CD14-positive monocyte (primary cell): ENCODE data around the gene DGKI. TPM values are rescaled to one million over a fixed set of nuclear protein-coding genes. Genes with fewer than 3 reads are reported as not detected.

ENCODE experiments used
- DNase-seq, 3 donors: peaks; one replicate each; pipeline ENCODE4 v3.0.0-alpha.2; 2011 to 2022
- H2AFZ ChIP-seq: 2 replicates; pipeline ENCODE4 v1.6.0; 2012; ENCODE audit warnings: mild to moderate bottlenecking, low read depth, low read length, inconsistent platforms; ENCODE audit not compliant: insufficient read depth, poor library complexity, severe bottlenecking
- H3K27ac ChIP-seq, 2 donors: 1 replicate in 1 of 2; 2 replicates in 1 of 2; pipeline ENCODE4 v1.5.1; 2012 to 2013; ENCODE audit warnings: low read length in 2 of 2, control low read depth in 1 of 2, inconsistent platforms in 1 of 2, low read depth in 1 of 2, mild to moderate bottlenecking in 1 of 2
- H3K27me3 ChIP-seq, 2 donors: one replicate each; pipeline versions ENCODE4 v1.6.0 to v1.6.1; 2011 to 2013; ENCODE audit warnings: low read length in 2 of 2; ENCODE audit not compliant: control insufficient read depth in 2 of 2, insufficient read depth in 2 of 2
- H3K36me3 ChIP-seq, 2 donors: replicated peaks in 1 of 2; 1 replicate in 1 of 2; 2 replicates in 1 of 2; pipeline versions ENCODE4 v1.5.1 to v1.6.1; 2012 to 2013; ENCODE audit warnings: low read length in 2 of 2, control low read depth in 1 of 2, inconsistent platforms in 1 of 2, mild to moderate bottlenecking in 1 of 2; ENCODE audit not compliant: insufficient read depth in 2 of 2, control insufficient read depth in 1 of 2
- H3K4me1 ChIP-seq, 2 donors: 1 replicate in 1 of 2; 2 replicates in 1 of 2; pipeline versions ENCODE4 v1.5.1 to v1.6.1; 2012 to 2013; ENCODE audit warnings: low read length in 2 of 2, control low read depth in 1 of 2, inconsistent platforms in 1 of 2, mild to moderate bottlenecking in 1 of 2, moderate library complexity in 1 of 2; ENCODE audit not compliant: insufficient read depth in 2 of 2, control insufficient read depth in 1 of 2
- H3K4me2 ChIP-seq: replicated peaks from 2 replicates; pipeline ENCODE3; 2012; ENCODE audit warnings: low read length, moderate library complexity, mild to moderate bottlenecking; ENCODE audit not compliant: poor library complexity, severe bottlenecking; ENCODE audit errors: extremely low read depth
- H3K4me3 ChIP-seq, 3 experiments: fragments of 200-600 bp in 1 of 3; sonication (generic) in 1 of 3; replicated peaks in 1 of 3; 1 replicate in 2 of 3; 2 replicates in 1 of 3; pipeline ENCODE4 v1.5.1; 2011 to 2013; ENCODE audit warnings: low read length in 3 of 3, mild to moderate bottlenecking in 3 of 3, control low read depth in 2 of 3, low read depth in 2 of 3, inconsistent platforms in 1 of 3, moderate library complexity in 1 of 3
- H3K79me2 ChIP-seq: 2 replicates; pipeline ENCODE4 v1.6.0; 2012; ENCODE audit warnings: mild to moderate bottlenecking, control low read depth, inconsistent platforms, low read length, moderate library complexity; ENCODE audit not compliant: insufficient read depth
- H3K9ac ChIP-seq: 2 replicates; pipeline ENCODE4 v1.6.0; 2017; ENCODE audit warnings: low read length, mild to moderate bottlenecking; ENCODE audit not compliant: insufficient read depth, poor library complexity, severe bottlenecking
- H3K9me3 ChIP-seq, 2 donors: replicated peaks in 1 of 2; 1 replicate in 1 of 2; 2 replicates in 1 of 2; pipeline versions ENCODE4 v1.5.1 to v1.6.1; 2012 to 2013; ENCODE audit warnings: low read length in 2 of 2, control low read depth in 1 of 2; ENCODE audit not compliant: control insufficient read depth in 1 of 2, insufficient read depth in 1 of 2
- H4K20me1 ChIP-seq: 2 replicates; pipeline ENCODE4 v1.6.0; 2012; ENCODE audit warnings: mild to moderate bottlenecking, low read length, control low read depth, moderate library complexity; ENCODE audit not compliant: insufficient read depth
- H3K27ac Mint-ChIP-seq, 7 donors: one replicate each; pipeline ENCODE4 v1.8.0; 2020; ENCODE audit warnings: mild to moderate bottlenecking in 7 of 7, mixed read lengths in 7 of 7, moderate library complexity in 6 of 7, inconsistent platforms in 2 of 7
- H3K27me3 Mint-ChIP-seq, 3 donors: one replicate each; pipeline ENCODE4 v1.8.0; 2021 to 2022; ENCODE audit warnings: low read depth in 3 of 3, mild to moderate bottlenecking in 3 of 3, mixed read lengths in 3 of 3, moderate library complexity in 3 of 3, inconsistent platforms in 1 of 3
- H3K36me3 Mint-ChIP-seq, 2 donors: one replicate each; pipeline ENCODE4 v1.8.0; 2020; ENCODE audit warnings: mixed read lengths in 2 of 2, inconsistent platforms in 1 of 2, mild to moderate bottlenecking in 1 of 2
- H3K4me1 Mint-ChIP-seq: one replicate; pipeline ENCODE4 v1.8.0; 2020; ENCODE audit warnings: mild to moderate bottlenecking, mixed read lengths
- H3K4me3 Mint-ChIP-seq, 2 donors: one replicate each; pipeline ENCODE4 v1.8.0; 2020; ENCODE audit warnings: mild to moderate bottlenecking in 2 of 2, mixed read lengths in 2 of 2, moderate library complexity in 1 of 2
- H3K9me3 Mint-ChIP-seq, 7 donors: one replicate each; pipeline ENCODE4 v1.8.0; 2020 to 2022; ENCODE audit warnings: mixed read lengths in 7 of 7, mild to moderate bottlenecking in 6 of 7, moderate library complexity in 6 of 7, inconsistent platforms in 2 of 7
- CTCF ChIP-seq: fragments of 200-600 bp; IDR thresholded peaks from one replicate; pipeline ENCODE4 v1.8.0; 2022; ENCODE audit warnings: antibody characterized with exemption, mild to moderate bottlenecking
- WGBS: methylation state at CpG from one replicate; pipeline ENCODE4 v1.1.5; 2013; ENCODE audit warnings: missing lambda C conversion rate; ENCODE audit not compliant: insufficient coverage; 5-methylcytosine and 5-hydroxymethylcytosine counted together
- intact Hi-C, 2 donors: fragments of 100-400 bp; cut with micrococcal nuclease; formaldehyde crosslinking; loops; one replicate each; pipeline versions ENCODE4 v1.15.0 to v1.15.1; 2023
- polyA plus RNA-seq, 3 donors: library from polyadenylated mRNA; depleted of rRNA in 1 of 3; unstranded in 2 of 3; stranded (reverse) in 1 of 3; fragments of 300-500 nt in 2 of 3; fragments of >200 nt in 1 of 3; fragmentation: Illumina TruSeq in 2 of 3; gene quantifications; 1 replicate in 2 of 3; 2 replicates in 1 of 3; pipeline ENCODE4 v1.2.3, GENCODE V29; 2012 to 2021

DGKI gene
- polyA plus RNA-seq, 3 donors = not detected

- DNase-seq = no peak
- H3K9me3 Mint-ChIP-seq = peaks cover 0 to 4% (median 0%) of the 10 kb centered on the region in 7 donors
Measured at GRCh38 chr7:137689761-137690160, 157.0 kb downstream of the DGKI start.

GRCh38 chr7:137687556-137688265 lies 159.1 kb downstream of the DGKI start:
- no peak overlapping the region for H3K4me3 ChIP-seq
- H3K27ac Mint-ChIP-seq = no peak overlapping the region
- no peaks in the 10 kb centered on the region for H3K36me3 ChIP-seq
- H3K4me1 Mint-ChIP-seq = no peaks in the 10 kb centered on the region
- no peak overlapping the region for H3K9ac ChIP-seq
- peaks cover 0 to 3% of the 10 kb centered on the region in 2 donors for H3K27me3 ChIP-seq
- H3K9me3 ChIP-seq = no peaks in the 10 kb centered on the region
- no peak overlapping the region for H3K27ac ChIP-seq
- intact Hi-C loops = no loop called here
- no peaks in the 10 kb centered on the region for H3K4me1 ChIP-seq
- TF ChIP-seq CTCF = no peak
- no peak overlapping the region for H3K4me2 ChIP-seq
- no peaks in the 10 kb centered on the region for H3K79me2 ChIP-seq
- DNase-seq = no peak
- H3K36me3 Mint-ChIP-seq = no peaks in the 10 kb centered on the region
- WGBS = 80% methylated on average over 3 of the region's 8 CpGs
- H3K4me3 Mint-ChIP-seq = no peak overlapping the region
- no peaks in the 10 kb centered on the region for H4K20me1 ChIP-seq
- peaks cover 0 to 2% (median 0%) of the 10 kb centered on the region in 7 donors for H3K9me3 Mint-ChIP-seq
- H3K27me3 Mint-ChIP-seq = peaks cover 2 to 7% (median 6%) of the 10 kb centered on the region in 3 donors
- H2AFZ ChIP-seq = no peak overlapping the region

More at GRCh38 chr7:137689761-137690160, 157.0 kb downstream of the DGKI start:
- no peak overlapping the region for H3K4me3 Mint-ChIP-seq
- H3K27me3 Mint-ChIP-seq = peaks cover 2 to 7% (median 7%) of the 10 kb centered on the region in 3 donors
- Histone ChIP-seq H4K20me1 (no peaks in the 10 kb centered on the region), H3K27ac (no peak overlapping the region), H3K27me3 (peaks cover 0 to 3% of the 10 kb centered on the region in 2 donors), H3K36me3 (no peaks in the 10 kb centered on the region), H2AFZ (no peak overlapping the region), H3K4me2 (no peak overlapping the region), H3K9me3 (no peaks in the 10 kb centered on the region), H3K9ac (no peak overlapping the region), H3K4me3 (no peak overlapping the region), H3K4me1 (no peaks in the 10 kb centered on the region), H3K79me2 (no peaks in the 10 kb centered on the region)
- intact Hi-C loops = no loop called here
- H3K27ac Mint-ChIP-seq = no peak overlapping the region
- WGBS = no CpG with 5 or more reads among the region's 2 CpGs
- H3K4me1 Mint-ChIP-seq = no peaks in the 10 kb centered on the region
- no peak for TF ChIP-seq CTCF
- H3K36me3 Mint-ChIP-seq = no peaks in the 10 kb centered on the region
